IMR-90 (cell line): ENCODE measurements around the gene CBX5.
A peak's percentile ranks its signal among the peaks of the same experiment; 100 is the strongest.

Source experiments
- BHLHE40 ChIP-seq: fragments of 150-350 bp; IDR thresholded peaks from 2 replicates; pipeline ENCODE4 v1.6.1; 2016; ENCODE audit warnings: mild to moderate bottlenecking, low read depth, low read length
- CHD1 ChIP-seq: IDR thresholded peaks from 2 replicates; pipeline ENCODE4 v1.6.1; 2012; ENCODE audit warnings: low read depth, low read length, improper control_type of control experiment
- FOS ChIP-seq: fragments of 150-350 bp; IDR thresholded peaks from 2 replicates; pipeline ENCODE4 v1.6.1; 2016; ENCODE audit warnings: low read depth, low read length
- MAZ ChIP-seq: IDR thresholded peaks from 2 replicates; pipeline ENCODE4 v1.6.1; 2012; ENCODE audit warnings: low read depth, mild to moderate bottlenecking, low read length, improper control_type of control experiment, moderate library complexity, borderline replicate concordance
- MXI1 ChIP-seq: IDR thresholded peaks from 2 replicates; pipeline ENCODE4 v1.6.1; 2012; ENCODE audit warnings: low read depth, mild to moderate bottlenecking, low read length, moderate library complexity, borderline replicate concordance
- POLR2A ChIP-seq: IDR thresholded peaks from 2 replicates; pipeline ENCODE4 v1.6.1; 2012; ENCODE audit warnings: mild to moderate bottlenecking, low read depth, low read length
- RAD21 ChIP-seq: IDR thresholded peaks from 2 replicates; pipeline ENCODE4 v1.6.1; 2012; ENCODE audit warnings: low read length, improper control_type of control experiment
- USF2 ChIP-seq: fragments of 150-350 bp; IDR thresholded peaks from 2 replicates; pipeline ENCODE4 v1.6.1; 2017; ENCODE audit warnings: mild to moderate bottlenecking, antibody characterized with exemption, low read length, low read depth
- TF ChIP-seq, protein P1 (sequence below): conservative IDR thresholded peaks from 2 replicates; pipeline ENCODE4 v1.5.1; 2012; ENCODE audit warnings: mild to moderate bottlenecking, low read depth, low read length, improper control_type of control experiment
- TF ChIP-seq, protein P2 (sequence below): fragments of 150-350 bp; IDR thresholded peaks from 2 replicates; pipeline ENCODE4 v1.6.1; 2016; ENCODE audit warnings: low read depth, mild to moderate bottlenecking, low read length, moderate library complexity, borderline replicate concordance

- TF ChIP-seq, protein P1, sequence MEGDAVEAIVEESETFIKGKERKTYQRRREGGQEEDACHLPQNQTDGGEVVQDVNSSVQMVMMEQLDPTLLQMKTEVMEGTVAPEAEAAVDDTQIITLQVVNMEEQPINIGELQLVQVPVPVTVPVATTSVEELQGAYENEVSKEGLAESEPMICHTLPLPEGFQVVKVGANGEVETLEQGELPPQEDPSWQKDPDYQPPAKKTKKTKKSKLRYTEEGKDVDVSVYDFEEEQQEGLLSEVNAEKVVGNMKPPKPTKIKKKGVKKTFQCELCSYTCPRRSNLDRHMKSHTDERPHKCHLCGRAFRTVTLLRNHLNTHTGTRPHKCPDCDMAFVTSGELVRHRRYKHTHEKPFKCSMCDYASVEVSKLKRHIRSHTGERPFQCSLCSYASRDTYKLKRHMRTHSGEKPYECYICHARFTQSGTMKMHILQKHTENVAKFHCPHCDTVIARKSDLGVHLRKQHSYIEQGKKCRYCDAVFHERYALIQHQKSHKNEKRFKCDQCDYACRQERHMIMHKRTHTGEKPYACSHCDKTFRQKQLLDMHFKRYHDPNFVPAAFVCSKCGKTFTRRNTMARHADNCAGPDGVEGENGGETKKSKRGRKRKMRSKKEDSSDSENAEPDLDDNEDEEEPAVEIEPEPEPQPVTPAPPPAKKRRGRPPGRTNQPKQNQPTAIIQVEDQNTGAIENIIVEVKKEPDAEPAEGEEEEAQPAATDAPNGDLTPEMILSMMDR, result 0 out of 2 replicates have a peak, but pooled peaks have one; percentile 12
- peak; percentile 80; the same call in 1 of the 2 replicates for TF ChIP-seq MAZ
- TF ChIP-seq POLR2A, result no peak
- no peak for TF ChIP-seq BHLHE40
- TF ChIP-seq, protein P2, sequence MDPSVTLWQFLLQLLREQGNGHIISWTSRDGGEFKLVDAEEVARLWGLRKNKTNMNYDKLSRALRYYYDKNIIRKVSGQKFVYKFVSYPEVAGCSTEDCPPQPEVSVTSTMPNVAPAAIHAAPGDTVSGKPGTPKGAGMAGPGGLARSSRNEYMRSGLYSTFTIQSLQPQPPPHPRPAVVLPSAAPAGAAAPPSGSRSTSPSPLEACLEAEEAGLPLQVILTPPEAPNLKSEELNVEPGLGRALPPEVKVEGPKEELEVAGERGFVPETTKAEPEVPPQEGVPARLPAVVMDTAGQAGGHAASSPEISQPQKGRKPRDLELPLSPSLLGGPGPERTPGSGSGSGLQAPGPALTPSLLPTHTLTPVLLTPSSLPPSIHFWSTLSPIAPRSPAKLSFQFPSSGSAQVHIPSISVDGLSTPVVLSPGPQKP, result no peak
- no peak; the same call in 1 of the 2 replicates for TF ChIP-seq RAD21
- TF ChIP-seq FOS, result no peak
- TF ChIP-seq CHD1, result no peak
- TF ChIP-seq USF2, result no peak
- TF ChIP-seq MXI1, result 0 out of 2 replicates have a peak, but pooled peaks have one; percentile 29
Measured at GRCh38 chr12:54300732-54301427, 21.0 kb upstream of the CBX5 start, which contains the start of gene NFE2.
